NCI-H82 treated with DMSO at 0.1 percent for 48 hours (cell line): Measurements from ENCODE around the gene HEMK1.

Source experiments
- DNase-seq: peaks from one replicate; lab custom pipeline; 2025; ENCODE audit not compliant: unreplicated experiment; lab: John Stamatoyannopoulos, UW

Gene HEMK1

GRCh38 chr3:50573566-50574443 lies 4.5 kb downstream of the HEMK1 start:
- DNase-seq, result no peak

- DNase-seq, result no peak
These were observed 5.1 kb downstream of the HEMK1 start for GRCh38 chr3:50574444-50574831.

GRCh38 chr3:50575372-50575771 lies 6.0 kb downstream of the HEMK1 start:
- no peak for DNase-seq

GRCh38 chr3:50577348-50577747 lies 8.0 kb downstream of the HEMK1 start:
- DNase-seq, result no peak

- no peak for DNase-seq
These were observed 11.5 kb downstream of the HEMK1 start for GRCh38 chr3:50580683-50581458.

- DNase-seq, result no peak
These were observed 12.1 kb downstream of the HEMK1 start for GRCh38 chr3:50581459-50581842.

DNA sequence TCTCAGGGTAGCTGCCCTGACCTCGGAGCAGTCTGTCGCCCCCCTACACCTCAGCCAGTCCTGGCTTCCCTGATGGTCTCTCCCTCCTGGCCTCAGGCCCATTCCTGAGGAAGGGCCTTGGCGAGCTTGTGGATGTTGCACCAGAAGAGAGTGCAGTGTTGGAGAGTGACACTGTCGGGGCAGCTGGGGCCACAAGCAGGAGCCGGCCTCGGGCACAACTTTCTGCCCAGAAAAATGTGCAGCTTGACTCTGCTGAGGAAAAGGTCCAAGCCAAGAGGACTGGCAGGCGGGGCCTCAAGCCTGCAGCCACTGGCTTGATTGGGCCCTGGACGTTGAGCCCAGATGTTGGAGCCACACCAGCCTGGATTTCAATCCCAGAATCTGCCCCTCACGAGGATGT lies 12.8 kb downstream of the HEMK1 start:
- no peak for DNase-seq

GRCh38 chr3:50583897-50584296 lies 14.6 kb downstream of the HEMK1 start:
- DNase-seq, result no peak

DNA sequence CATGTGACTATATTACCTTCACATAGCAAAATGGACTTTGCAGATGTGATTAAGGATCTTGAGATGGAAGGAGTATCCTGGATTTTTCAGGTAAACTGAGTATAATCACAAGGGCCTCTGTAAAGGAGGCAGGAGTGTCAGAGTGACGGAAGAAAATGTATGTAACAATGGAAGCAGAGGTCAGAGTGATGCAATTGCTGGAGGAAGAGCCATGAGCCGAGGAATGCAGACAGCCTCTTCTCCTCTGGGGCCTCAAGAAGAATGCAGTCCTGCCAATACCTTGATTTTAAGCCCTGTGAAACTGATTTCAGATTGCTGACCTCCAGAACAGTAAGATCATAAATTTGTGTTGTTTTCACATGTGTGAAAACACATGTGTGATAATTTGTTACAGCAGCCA lies 15.1 kb downstream of the HEMK1 start:
- DNase-seq, result no peak

DNA sequence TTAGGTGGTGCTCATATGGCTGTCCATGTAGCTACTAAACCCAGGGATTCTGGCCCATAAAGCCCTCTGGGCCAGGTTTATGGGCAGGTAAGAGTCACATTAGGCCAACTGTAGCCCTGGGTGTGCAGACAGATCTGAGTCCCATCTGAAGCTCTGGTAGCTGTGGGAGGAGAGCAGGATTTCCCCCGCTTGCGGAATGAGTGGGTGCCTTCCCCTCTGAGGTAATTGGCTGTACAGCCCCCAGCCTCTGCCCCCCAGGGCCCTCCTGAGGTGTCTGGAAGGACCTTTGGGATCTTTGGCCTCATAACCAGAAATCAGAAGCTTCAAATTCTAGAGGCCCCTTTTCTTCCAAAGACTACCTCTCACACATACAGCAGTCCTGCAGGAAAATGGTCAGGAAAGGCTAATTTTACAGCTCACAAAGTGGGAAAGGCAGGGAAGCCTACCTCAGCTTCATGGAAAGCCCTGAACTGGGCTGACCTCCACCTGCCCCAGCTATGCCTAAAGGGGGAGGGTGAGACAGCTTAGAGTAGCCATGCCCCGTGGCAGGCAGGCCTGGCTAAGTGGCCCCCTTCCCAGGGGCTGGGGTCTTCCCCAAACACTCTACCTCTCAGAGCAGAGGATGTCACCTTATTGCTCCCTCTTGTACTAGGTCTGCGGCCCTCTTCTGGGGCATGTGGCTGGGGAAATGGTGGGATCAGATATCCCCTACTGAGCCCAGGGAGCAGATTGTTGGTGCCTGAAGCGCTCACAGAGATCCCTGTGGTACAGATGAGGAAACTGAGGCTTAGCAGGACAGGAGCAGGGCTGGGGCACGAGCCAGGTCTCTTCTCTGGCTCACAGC lies 16.8 kb downstream of the HEMK1 start:
- no peak for DNase-seq

DNA sequence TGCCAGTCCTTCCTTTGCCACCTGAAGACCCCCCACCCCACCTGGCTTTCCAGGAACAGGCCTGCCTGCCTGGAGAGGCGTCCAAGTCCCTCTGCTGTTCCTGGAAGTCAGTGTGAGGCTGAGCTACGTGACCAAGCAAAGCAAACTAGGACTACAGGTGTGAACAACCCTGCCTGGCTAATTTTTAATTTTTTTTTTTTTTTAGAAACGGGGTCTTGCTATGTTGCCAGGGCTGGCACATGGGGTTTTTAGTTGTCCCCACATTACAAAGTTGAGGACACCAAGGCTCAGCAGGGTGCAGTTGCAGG lies 17.4 kb downstream of the HEMK1 start:
- DNase-seq, result no peak

DNA sequence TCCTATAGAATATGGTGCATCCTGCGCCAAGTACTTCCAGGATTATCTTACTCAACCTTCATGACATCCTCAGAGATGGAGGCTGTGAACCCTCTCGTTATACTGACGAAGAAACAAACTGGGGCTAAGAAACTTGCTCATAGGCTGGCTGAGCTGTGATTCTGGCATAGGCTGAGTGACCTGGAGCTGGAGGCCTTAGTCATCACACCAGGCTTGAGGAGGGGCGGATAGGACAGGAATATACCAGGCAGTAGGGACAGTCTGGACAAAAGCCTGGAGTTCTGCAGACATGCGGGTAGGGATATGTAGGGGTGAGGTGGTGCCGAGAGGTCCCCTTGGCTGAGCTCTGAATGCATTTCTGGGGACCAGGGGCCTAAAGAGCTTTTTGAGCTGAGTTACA lies 18.1 kb downstream of the HEMK1 start:
- DNase-seq, result no peak

DNA sequence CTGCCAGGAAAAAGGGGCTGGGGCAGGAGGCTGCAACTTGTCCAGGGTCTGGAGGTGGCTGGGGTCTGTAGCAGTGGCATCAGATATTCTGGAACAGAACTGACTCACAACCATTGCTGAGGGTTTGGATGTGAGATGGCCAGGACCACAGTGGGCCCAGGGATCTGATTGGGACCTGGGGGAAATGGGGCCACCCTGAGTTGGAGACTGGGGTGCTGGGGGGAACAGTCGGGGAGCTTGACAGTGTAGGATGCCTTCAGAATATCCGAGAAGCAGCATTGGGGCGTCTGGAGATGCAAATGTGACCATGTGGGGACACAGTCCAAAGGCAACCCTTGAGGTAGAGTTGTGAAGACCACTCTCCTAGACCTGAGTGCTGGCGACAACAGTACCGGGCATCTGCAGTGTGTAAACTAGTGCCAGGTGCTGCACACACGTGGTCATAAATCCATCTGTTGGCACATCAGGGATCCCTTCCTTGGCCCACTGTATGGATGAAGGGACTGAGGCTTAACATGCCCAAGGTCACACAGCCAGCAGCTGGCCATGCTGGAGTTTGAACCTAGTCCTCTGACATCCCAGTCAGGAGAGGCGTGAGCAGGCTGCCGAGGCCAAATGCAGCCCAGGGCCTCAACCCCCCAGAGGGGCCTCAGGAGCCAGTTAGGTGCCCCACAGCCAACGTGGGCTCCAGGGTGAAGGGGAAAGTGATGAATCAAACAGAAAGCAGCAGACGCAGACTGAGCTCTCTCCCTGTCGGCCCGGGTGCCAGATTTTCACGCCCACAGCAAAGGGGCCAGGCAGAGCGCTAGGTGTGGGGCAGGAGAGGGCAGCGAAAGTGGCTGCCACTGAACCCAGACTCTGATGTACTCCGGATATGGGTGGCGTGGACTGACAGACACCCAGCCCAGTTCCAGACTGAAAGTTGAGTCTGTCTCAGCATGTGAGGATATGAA lies 18.8 kb downstream of the HEMK1 start:
- no peak for DNase-seq

GRCh38 chr3:50588759-50589433 lies 19.6 kb downstream of the HEMK1 start:
- DNase-seq, result no peak

DNA sequence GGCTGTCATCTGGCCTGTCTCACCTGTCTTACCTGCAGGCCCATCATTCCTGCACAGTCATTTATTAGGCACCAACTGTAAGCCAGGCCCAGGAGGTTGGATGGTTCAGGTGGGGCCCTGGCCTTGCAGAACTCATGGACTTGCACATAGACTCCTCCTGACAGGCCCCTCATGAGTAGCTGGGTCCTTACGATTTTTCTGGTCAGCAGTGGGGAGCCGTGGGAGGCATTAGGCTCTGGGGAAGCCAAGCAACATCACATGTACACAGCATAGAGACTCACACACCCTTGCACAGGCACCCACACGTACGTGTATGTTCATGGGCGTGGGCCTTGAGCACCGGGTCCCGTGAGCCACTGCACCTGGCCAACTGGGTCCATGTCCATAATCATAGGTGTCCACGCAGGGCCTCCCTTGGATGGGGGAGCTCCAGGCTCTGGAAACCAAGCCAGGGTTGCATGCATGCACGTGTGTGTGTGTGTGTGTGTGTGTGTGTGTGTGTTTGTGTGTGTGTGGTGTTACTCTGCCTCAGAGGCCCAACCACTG lies 21.9 kb downstream of the HEMK1 start:
- DNase-seq, result no peak

- DNase-seq, result no peak
These were observed 23.2 kb downstream of the HEMK1 start for GRCh38 chr3:50592568-50592967.

DNA sequence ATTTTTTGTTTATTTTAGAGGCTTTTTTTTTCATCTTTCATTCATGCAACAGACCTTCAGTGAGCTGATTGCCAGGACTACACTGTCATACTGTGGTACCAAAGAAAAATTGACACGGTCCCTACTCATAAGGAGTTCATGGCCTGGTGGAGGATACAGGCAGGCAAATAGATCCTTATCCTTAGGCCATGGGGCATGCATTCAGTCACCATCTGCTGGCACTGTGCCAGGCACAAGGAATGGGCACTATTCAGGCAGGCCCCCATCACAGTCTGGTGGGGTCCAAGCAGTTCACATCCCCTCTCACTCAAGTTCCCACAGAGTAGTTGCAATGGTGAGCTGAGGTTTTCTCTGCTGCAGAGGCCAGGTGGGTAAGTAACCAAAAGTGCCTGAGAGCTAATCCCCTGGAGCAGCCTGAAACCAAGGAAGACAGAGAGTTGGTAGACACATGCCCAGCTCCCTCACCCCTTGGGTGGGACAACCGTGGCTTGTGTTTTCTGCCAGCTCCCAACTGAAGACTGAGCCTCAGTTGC lies 25.0 kb downstream of the HEMK1 start:
- no peak for DNase-seq

GRCh38 chr3:50599115-50599715 lies 29.9 kb downstream of the HEMK1 start:
- no peak for DNase-seq

- DNase-seq, result no peak
These were observed 30.4 kb downstream of the HEMK1 start for GRCh38 chr3:50599716-50600118.
